PFSK-1 (cell line): ENCODE data around the gene KRTAP2-1.

ENCODE experiments used
- POLR2AphosphoS5 ChIP-seq: IDR thresholded peaks from 2 replicates; pipeline ENCODE4 v1.6.1; 2012; ENCODE audit warnings: low read depth, mild to moderate bottlenecking, control low read depth, low read length, moderate library complexity
- SIN3A ChIP-seq: IDR thresholded peaks from 2 replicates; pipeline ENCODE4 v1.6.1; 2012; ENCODE audit warnings: mild to moderate bottlenecking, low read length, moderate library complexity, borderline replicate concordance; ENCODE audit not compliant: insufficient read depth

DNA sequence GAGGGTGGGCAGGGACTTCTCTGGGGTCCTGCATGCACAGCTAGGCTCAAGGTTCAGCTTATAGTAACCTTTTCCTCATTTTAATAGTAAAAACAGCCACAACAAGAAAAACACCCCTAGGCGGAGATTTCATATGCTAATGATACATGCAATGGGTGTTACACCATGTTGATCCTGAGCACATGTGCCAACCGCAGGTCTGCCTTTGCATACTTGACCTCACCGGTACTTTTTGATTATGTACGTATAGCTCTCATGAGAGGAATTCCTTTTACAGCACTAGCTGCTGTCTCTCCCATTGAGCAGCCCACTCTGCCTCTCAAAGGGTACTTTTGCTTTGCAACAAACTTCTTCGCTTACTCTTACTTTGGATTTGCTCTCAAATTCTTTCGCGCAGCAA lies 48.9 kb upstream of the KRTAP2-1 start:
- TF ChIP-seq POLR2AphosphoS5, result no peak
- TF ChIP-seq SIN3A, result no peak
